ENCODE results near the gene ARL4C. TPM values are rescaled to one million over a fixed set of nuclear protein-coding genes. Genes with fewer than 3 reads are reported as not detected.
A peak's percentile ranks its signal among the peaks of the same experiment; 100 is the strongest.

Gene ARL4C
- total RNA-seq: 1 to 10 TPM; 3.4 to 8.3 TPM
- long read RNA-seq, full-length matches to known transcripts: 15 of 16 reads
- long read RNA-seq, partial matches to known transcripts: 0 of 16 reads
- long read RNA-seq, other reads (novel, unspliced or antisense): 1 of 16 reads

- DNase-seq (peak; percentile 54 to 63), ATAC-seq (peak; percentile 85)
- intact Hi-C loops (cut with DNase I, micrococcal nuclease): no loop called here
These were observed at the start of gene ARL4C for GRCh38 chr2:234496835-234497593. ARL4C (minus strand) TSS chr2:234497081; CDS start chr2:234496586, 495 bp downstream.

- DNase-seq: peak; percentile 41 to 75
These were observed 48.1 kb upstream of the ARL4C start for GRCh38 chr2:234544659-234545611.

GRCh38 chr2:234542742-234543141 is 45.9 kb upstream of the ARL4C start:
- ATAC-seq: no peak
- intact Hi-C loops (cut with DNase I, micrococcal nuclease): loop anchor here in 1 of 2 donors (10.0 kb wide), 1 partner anchor 562 kb away; no protein-coding TSS in a partner anchor
- DNase-seq: no peak

More at GRCh38 chr2:234544659-234545611, 48.1 kb upstream of the ARL4C start:
- intact Hi-C loops (cut with DNase I, micrococcal nuclease): loop anchor here in 1 of 2 donors (10.0 kb wide), 1 partner anchor 560 kb away; no protein-coding TSS in a partner anchor
- ATAC-seq: peak; percentile 84

- DNase-seq (no peak), ATAC-seq (no peak)
- intact Hi-C loops (cut with DNase I, micrococcal nuclease): no loop called here
These were observed 41.0 kb upstream of the ARL4C start for GRCh38 chr2:234537929-234538328.

GRCh38 chr2:234536178-234536965 is 39.5 kb upstream of the ARL4C start:
- DNase-seq: no peak
- intact Hi-C loops (cut with DNase I, micrococcal nuclease): no loop called here
- no peak for ATAC-seq

- ATAC-seq (no peak), DNase-seq (no peak)
- intact Hi-C loops (cut with DNase I, micrococcal nuclease): no loop called here
These were observed 38.6 kb upstream of the ARL4C start for GRCh38 chr2:234535464-234535863.

GRCh38 chr2:234534515-234534914 is 37.6 kb upstream of the ARL4C start:
- intact Hi-C loops (cut with DNase I, micrococcal nuclease): no loop called here
- DNase-seq: no peak

GRCh38 chr2:234533626-234534025 is 36.7 kb upstream of the ARL4C start:
- intact Hi-C loops (cut with DNase I, micrococcal nuclease): no loop called here
- no peak for DNase-seq
- no peak for ATAC-seq

More at GRCh38 chr2:234534515-234534914, 37.6 kb upstream of the ARL4C start:
- no peak for ATAC-seq

- intact Hi-C loops (cut with DNase I, micrococcal nuclease): no loop called here
- DNase-seq (no peak), ATAC-seq (no peak)
These were observed 31.7 kb upstream of the ARL4C start for GRCh38 chr2:234528410-234529148.

GRCh38 chr2:234526711-234527110 is 29.8 kb upstream of the ARL4C start:
- ATAC-seq (no peak), DNase-seq (no peak)
- intact Hi-C loops (cut with DNase I, micrococcal nuclease): no loop called here

- ATAC-seq: no peak
- intact Hi-C loops (cut with DNase I, micrococcal nuclease): no loop called here
- no peak for DNase-seq
These were observed 24.7 kb upstream of the ARL4C start for GRCh38 chr2:234521536-234521935.

GRCh38 chr2:234518986-234519642 is 22.2 kb upstream of the ARL4C start:
- ATAC-seq (no peak), DNase-seq (no peak)
- intact Hi-C loops (cut with DNase I, micrococcal nuclease): no loop called here

GRCh38 chr2:234517971-234518370 is 21.1 kb upstream of the ARL4C start:
- no peak for ATAC-seq
- intact Hi-C loops (cut with DNase I, micrococcal nuclease): no loop called here

GRCh38 chr2:234514873-234515638 is 18.2 kb upstream of the ARL4C start:
- intact Hi-C loops (cut with DNase I, micrococcal nuclease): no loop called here
- DNase-seq: no peak
- no peak for ATAC-seq

More at GRCh38 chr2:234517971-234518370, 21.1 kb upstream of the ARL4C start:
- DNase-seq: no peak

- ATAC-seq: no peak
These were observed 17.2 kb upstream of the ARL4C start for GRCh38 chr2:234514099-234514498.

GRCh38 chr2:234512884-234513669 is 16.2 kb upstream of the ARL4C start:
- DNase-seq: no peak

More at GRCh38 chr2:234514099-234514498, 17.2 kb upstream of the ARL4C start:
- intact Hi-C loops (cut with DNase I, micrococcal nuclease): no loop called here
- no peak for DNase-seq

More at GRCh38 chr2:234512884-234513669, 16.2 kb upstream of the ARL4C start:
- intact Hi-C loops (cut with DNase I, micrococcal nuclease): no loop called here
- no peak for ATAC-seq
